ENCODE measurements around the gene SKAP1. TPM values are rescaled to one million over a fixed set of nuclear protein-coding genes. Genes with fewer than 3 reads are reported as not detected.

SKAP1 gene
- total RNA-seq, 1 experiment from 2014 or later: 1.3 TPM

DNA sequence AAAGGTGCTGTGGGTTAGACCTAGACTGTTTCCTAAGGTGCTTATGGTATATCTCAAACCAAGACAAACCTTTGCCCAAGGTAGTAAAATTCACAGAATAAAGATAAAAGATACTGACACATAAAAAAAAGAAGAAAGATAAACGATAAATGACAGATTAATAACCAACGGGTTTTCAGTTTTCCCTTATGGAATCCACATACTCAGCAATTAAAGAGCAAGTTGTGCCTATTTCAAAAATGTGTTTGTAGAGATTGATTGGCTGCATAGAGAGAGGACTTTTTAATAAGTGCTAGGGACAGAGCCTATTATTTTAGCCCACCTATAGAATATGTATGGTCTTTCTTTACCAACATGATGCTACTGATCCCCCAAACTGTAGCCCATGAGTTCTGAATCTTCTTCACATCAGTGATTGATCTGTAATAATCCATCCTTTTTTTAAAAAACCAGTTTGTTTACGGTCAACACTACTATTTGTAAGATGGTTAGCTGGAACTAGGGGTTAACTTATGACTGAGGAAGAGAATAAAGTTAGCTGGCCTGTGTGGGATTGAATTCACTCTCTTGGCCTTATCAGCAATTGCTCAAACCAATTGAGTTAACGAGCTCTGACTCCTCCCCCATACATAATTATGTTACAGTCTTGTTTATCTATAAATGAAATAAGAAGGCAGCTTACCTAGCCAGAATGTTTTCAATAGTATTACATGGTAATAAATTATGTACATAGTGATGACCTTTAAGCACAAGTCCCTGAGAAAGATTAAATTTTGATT lies 268.7 kb downstream of the SKAP1 start:
- no peaks in the 10 kb centered on the region for H3K27me3 ChIP-seq (replicated peaks)
- no peaks in the 10 kb centered on the region for H3K36me3 ChIP-seq
- DNase-seq (ENCODE audit: low read depth in 1 of 2, low spot score in 2 of 2): no peak
- H3K27ac ChIP-seq: no peak overlapping the region
- no peaks in the 10 kb centered on the region for H3K9me3 ChIP-seq (replicated peaks)
- peaks cover 18% of the 10 kb centered on the region for H3K4me1 ChIP-seq (replicated peaks)
- H3K4me3 ChIP-seq: no peak overlapping the region

DNA sequence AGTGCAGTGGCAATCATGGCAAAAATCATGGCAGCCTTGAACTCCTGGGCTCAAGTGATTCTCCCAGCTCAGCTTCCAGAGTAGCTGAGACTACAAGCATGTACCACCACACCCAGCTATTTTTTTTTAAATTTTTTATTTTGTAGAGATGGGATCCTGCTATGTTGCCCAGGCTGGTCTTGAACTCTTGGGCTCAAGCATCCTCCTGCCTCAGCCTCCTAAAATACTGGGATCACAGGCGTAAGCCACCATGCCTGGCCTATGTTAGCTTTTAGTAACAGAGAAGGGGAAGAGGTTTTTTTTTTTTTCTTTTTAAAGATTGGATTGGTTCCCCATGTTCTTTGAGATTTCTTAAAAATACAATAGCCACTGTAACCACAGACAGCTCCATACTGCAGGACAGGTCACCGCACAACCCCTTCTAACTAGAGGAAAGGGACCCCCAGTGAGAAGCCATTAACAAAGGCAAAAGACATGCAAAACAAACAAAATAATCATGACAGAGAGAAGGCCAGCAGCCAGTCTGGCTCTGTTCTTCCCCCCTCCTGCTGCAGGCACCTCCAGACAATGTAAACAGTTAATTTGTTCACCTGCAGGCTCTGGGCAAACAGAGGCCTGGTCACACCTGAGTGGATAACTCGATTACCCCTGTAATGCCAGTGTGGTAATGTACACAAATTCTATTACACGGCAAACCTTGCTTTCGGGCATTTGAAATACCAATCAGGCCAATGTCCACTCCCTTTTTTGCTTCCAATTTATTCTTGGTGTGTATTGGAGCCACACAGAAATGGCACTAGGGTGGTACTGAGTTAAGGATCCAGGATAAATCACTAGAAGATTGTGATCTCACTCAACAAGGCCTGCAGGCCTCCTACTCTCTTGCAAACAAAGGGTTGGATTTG lies 269.6 kb downstream of the SKAP1 start:
- Histone ChIP-seq H3K4me1 (replicated peaks) (peaks cover 18% of the 10 kb centered on the region), H3K9me3 (replicated peaks) (no peaks in the 10 kb centered on the region), H3K27ac (no peak overlapping the region), H3K4me3 (no peak overlapping the region), H3K36me3 (no peaks in the 10 kb centered on the region), H3K27me3 (replicated peaks) (no peaks in the 10 kb centered on the region)
- DNase-seq (ENCODE audit: low read depth in 1 of 2, low spot score in 2 of 2): no peak

DNA sequence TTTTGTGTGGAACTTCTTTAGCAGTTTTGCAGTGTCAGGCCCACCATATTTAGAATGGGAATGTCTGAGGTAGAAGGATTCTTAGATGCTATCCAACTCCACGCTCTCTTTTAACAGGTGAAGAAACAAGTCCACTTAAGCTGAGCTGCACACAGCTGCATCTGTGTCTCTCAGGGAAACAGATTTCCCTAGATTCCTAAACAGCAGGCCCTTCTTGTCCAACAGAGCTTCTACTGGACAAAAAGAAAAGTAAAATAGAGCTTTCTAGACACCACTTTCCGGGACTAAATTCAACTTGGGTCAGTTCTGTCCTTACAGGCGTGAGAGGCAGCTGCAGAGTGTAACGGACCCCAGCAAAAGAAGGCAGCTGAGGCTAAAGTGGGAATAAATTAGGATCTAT lies 270.8 kb downstream of the SKAP1 start:
- no peak for DNase-seq (ENCODE audit: low read depth in 1 of 2, low spot score in 2 of 2)
- H3K9me3 ChIP-seq (replicated peaks): no peaks in the 10 kb centered on the region
- no peaks in the 10 kb centered on the region for H3K36me3 ChIP-seq
- H3K27ac ChIP-seq: no peak overlapping the region
- H3K4me3 ChIP-seq: no peak overlapping the region
- H3K4me1 ChIP-seq (replicated peaks): peaks cover 18% of the 10 kb centered on the region
- no peaks in the 10 kb centered on the region for H3K27me3 ChIP-seq (replicated peaks)

DNA sequence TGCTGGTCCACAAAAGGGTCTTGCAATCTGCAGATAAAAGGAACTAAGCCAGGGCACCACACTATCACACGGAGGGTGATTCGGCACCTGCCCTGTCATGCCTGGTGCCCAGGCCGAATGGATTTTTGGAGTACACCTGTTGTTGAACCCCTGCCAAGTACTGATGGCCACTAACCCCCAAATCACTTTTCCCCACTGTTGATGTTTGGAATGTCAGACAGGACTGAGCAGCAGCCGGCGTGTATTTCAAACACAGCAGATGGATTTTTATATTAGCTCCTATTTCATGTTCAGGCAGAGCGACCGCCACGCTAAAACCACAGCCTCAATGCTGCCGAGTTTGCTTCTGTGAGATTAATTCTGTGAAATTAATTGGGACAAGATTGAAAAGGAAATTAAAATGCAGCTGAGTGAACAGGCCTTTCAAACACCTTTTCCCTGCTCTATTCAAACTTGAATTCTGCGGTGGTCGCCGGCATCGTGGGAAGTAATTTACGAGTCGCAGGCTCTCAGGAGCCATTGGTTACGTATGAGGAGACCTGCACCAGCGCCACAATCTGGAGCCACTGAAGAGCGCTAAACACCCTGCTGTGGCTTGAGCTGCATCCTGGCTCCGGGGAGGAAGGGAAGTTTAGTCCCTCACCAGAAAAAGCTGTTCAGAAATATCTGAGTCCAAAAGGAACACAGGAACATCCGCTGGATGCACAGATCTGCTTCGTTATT lies 274.0 kb downstream of the SKAP1 start:
- no peaks in the 10 kb centered on the region for H3K36me3 ChIP-seq
- H3K4me1 ChIP-seq (replicated peaks): no peaks in the 10 kb centered on the region; the same call in 1 of the 2 replicates
- DNase-seq (ENCODE audit: low read depth in 1 of 2, low spot score in 2 of 2): no peak
- H3K4me3 ChIP-seq: no peak overlapping the region
- H3K27ac ChIP-seq: no peak overlapping the region
- H3K9me3 ChIP-seq (replicated peaks): no peaks in the 10 kb centered on the region
- peaks cover 24% of the 10 kb centered on the region for H3K27me3 ChIP-seq (replicated peaks)

DNA sequence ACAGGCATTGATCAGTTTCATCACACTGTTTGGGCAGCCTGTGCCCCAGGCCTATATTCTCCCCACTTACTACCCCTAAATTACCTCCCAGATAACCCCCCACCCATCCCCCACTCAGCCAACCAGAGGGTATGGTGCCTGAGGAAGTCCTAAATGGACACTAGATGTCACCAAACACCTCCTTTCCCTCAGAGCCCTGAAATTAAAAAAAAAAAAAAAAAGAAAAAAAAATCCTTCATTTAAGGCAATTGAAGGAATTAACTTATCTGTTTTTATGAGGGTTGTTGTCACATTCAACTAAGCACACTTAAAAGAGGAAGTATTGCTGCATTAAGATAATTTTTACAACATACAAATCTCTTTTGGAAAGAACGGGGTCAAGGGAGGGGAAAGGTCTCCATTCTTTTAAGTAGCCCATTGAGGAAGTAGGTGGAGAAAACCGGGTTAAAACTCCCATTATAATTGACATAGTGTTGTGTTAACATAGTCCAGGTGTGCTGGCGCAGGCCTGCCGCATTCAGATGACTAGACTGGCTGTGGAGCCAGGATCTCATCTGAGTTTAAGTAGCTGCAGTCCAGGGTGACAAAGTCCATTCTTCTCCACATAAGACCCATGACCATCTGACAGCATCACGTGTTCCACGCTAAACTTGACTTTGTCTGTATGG lies 276.2 kb downstream of the SKAP1 start:
- DNase-seq (ENCODE audit: low read depth in 1 of 2, low spot score in 2 of 2): peak; percentile 56 to 70
- no peaks in the 10 kb centered on the region for H3K36me3 ChIP-seq
- peaks cover 46% of the 10 kb centered on the region for H3K27me3 ChIP-seq (replicated peaks)
- H3K4me3 ChIP-seq: no peak overlapping the region
- no peak overlapping the region for H3K27ac ChIP-seq
- H3K9me3 ChIP-seq (replicated peaks): no peaks in the 10 kb centered on the region
- no peaks in the 10 kb centered on the region; the same call in 1 of the 2 replicates for H3K4me1 ChIP-seq (replicated peaks)

DNA sequence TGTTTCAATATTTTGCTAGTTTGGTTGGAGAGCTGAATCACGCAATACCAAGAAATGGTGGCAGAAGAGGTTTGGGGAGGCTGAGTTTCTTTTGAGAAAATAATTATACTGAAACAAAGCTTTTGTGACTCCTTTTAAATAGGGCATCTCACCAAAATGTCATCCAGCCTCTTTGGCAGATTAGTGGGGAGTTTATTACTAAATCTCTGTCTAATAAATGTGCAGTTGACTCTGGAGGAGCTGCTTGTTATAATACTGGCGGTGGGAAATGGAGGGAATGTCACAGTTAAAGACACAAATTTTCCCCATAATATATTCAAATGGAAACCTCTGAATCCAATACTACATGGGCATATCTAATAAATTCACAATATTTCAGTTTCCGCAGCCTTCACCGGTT lies 277.7 kb downstream of the SKAP1 start:
- Histone ChIP-seq H3K27me3 (replicated peaks) (peaks cover 58% of the 10 kb centered on the region), H3K4me1 (replicated peaks) (no peaks in the 10 kb centered on the region; the same call in 1 of the 2 replicates), H3K36me3 (no peaks in the 10 kb centered on the region), H3K4me3 (no peak overlapping the region), H3K9me3 (replicated peaks) (no peaks in the 10 kb centered on the region), H3K27ac (no peak overlapping the region)
- DNase-seq (ENCODE audit: low read depth in 1 of 2, low spot score in 2 of 2): no peak

DNA sequence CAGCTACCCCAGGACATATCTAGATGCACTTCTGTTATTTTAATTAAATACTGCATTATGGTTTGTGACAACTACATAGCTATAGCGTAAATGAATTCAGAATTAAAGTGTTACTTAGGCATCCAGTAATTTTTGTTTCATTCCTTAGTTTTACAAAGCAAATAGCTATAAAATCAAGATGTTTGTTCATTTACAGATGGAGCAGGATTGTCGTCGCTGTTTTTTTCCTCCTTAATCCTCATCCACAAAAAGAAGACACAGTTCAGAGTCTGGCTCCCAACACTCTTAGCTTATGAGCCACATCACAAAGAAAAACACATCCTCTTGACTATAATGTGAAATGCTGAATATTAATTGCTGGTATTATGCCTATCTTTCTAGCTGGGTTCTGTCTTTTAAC lies 278.8 kb downstream of the SKAP1 start:
- Histone ChIP-seq H3K4me3 (no peak overlapping the region), H3K36me3 (no peaks in the 10 kb centered on the region), H3K27ac (no peak overlapping the region), H3K27me3 (replicated peaks) (peaks cover 64% of the 10 kb centered on the region), H3K9me3 (replicated peaks) (no peaks in the 10 kb centered on the region), H3K4me1 (replicated peaks) (no peaks in the 10 kb centered on the region; the same call in 1 of the 2 replicates)
- DNase-seq (ENCODE audit: low read depth in 1 of 2, low spot score in 2 of 2): no peak

DNA sequence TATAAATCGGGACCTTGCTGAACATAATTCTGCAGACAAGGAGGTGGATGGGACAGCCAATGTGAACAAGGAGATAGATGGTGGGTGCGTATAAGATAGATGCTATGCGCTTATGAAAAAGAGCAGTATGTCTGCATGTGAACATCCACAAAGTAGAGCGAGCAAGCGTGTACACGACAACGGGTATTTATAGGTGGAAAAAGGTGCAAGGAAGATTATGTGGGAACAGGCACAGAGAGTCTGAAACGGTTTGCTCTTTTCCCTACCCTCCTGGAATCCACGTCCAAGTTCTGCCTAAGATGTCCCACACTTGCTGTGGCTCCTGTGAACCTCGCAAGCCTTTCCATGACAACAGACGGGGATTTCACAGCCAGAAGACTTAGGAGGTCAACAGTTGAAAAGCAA lies 279.4 kb downstream of the SKAP1 start:
- H3K4me3 ChIP-seq: no peak overlapping the region
- no peaks in the 10 kb centered on the region for H3K36me3 ChIP-seq
- H3K27me3 ChIP-seq (replicated peaks): peaks cover 65% of the 10 kb centered on the region
- no peaks in the 10 kb centered on the region; the same call in 1 of the 2 replicates for H3K4me1 ChIP-seq (replicated peaks)
- no peak for DNase-seq (ENCODE audit: low read depth in 1 of 2, low spot score in 2 of 2)
- no peaks in the 10 kb centered on the region for H3K9me3 ChIP-seq (replicated peaks)
- H3K27ac ChIP-seq: no peak overlapping the region

DNA sequence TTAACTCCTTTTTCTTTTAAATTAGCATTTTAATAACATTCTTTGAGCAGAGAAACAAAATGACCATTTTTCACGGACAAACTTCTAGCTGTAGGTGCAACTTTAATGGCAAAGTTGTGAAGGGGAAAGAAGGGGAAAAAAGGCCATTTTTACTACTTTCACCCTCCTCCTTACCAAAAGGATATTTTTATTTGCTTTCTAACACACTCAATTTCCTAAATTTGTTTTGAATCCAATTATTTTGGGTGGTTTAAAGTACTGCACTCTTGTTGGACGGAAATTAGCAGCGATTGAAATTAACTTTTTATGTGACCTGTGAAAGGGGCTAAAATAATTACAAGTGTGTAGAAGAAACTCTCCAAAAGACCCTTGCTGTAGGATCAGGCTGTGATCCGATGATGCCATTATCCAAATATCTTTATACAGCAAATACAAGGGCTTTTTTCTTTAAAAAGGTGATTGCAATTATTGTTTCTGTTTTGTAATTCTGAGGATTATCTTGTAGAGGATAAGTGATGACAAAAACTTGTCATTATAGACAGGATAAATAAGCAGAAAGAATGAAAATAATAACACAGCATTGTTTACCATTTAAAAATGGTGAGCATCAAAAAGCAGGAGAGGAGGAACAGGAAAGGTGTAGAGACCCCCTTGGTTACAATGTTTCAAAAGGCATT lies 280.1 kb downstream of the SKAP1 start:
- Histone ChIP-seq H3K27ac (no peak overlapping the region), H3K27me3 (replicated peaks) (peaks cover 69% of the 10 kb centered on the region), H3K4me1 (replicated peaks) (no peaks in the 10 kb centered on the region; the same call in 1 of the 2 replicates), H3K9me3 (replicated peaks) (no peaks in the 10 kb centered on the region), H3K36me3 (no peaks in the 10 kb centered on the region), H3K4me3 (no peak overlapping the region)
- no peak for DNase-seq (ENCODE audit: low read depth in 1 of 2, low spot score in 2 of 2)

DNA sequence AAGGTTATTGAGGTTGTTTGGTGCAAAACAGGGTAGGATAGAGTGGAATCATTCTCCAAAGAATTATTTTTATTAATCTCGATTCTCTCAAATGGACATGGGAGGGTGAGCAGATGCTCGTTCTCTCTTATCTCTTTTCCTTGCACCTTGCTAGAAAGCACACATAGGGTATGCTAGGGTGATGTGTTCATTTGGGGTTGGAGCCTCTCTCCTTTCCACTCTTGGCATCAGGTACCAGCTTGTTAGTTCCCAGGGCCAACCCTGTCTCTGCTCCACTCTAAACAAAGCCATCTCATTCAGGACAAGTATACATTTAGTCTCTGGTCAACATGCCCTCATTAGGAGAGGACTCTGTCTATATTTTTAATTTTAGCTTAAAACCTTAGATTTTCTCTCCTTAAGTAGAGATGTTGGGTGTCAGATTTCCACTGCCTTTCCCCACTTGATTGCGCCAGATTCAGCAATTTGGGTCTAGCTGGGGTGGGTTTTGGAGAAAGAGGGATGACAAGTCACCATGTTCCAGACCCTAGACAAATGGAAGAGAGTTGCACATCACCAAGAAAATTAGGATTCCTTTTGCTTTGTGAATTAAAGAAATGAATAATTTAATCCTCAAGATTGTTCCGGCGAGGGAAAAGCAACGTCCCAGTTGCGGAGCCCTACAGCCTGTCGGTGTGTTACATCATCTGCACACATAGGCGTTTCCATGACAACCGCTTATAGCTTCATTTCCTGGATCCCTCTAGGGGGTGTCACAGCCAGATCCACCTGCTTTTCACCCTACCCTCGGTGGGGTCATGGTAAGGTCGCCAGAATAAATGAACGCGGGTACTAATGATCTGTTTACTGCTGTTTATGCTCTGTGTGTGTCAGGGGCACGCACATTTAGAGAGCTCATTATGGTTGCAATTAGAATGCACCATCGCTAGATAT lies 280.9 kb downstream of the SKAP1 start:
- DNase-seq (ENCODE audit: low read depth in 1 of 2, low spot score in 2 of 2): no peak
- no peaks in the 10 kb centered on the region; the same call in 1 of the 2 replicates for H3K4me1 ChIP-seq (replicated peaks)
- no peak overlapping the region for H3K27ac ChIP-seq
- no peaks in the 10 kb centered on the region for H3K9me3 ChIP-seq (replicated peaks)
- H3K27me3 ChIP-seq (replicated peaks): peaks cover 77% of the 10 kb centered on the region
- H3K36me3 ChIP-seq: no peaks in the 10 kb centered on the region
- no peak overlapping the region for H3K4me3 ChIP-seq

DNA sequence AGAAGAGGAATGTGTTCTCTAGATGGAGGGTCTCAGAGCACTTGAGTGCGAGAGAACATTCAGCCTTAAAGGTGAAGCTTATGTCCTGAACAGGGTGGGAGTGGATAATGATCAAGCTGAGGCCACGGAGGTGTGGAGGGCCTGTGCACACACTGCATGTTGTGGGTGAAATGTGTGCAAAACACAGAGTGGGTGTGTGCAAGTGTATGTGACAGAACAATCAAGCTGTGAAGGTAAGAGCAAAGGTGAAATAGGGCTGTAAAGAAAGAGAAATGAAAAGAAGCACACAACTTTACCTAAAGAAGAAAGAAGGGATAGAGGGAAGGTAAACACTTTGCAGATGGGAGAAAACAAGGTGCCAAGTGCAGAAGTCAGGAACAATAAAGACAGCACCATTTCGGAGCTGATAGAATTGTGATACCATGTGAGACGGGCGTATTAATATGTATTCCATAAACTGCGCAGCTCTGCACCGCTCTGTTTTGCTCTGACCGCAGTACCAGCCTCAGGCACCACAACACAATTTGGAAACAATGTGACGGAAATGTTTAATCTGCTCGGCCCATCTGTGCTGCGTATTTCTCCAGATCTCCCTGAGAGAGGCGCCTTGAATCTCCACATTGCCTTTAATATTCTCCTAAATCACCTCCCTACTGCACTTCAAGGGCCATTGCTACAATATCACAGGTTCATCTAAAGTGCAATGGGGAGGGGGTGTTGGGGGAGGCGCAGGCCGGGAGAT lies 281.8 kb downstream of the SKAP1 start:
- H3K4me1 ChIP-seq (replicated peaks): no peaks in the 10 kb centered on the region
- no peak overlapping the region for H3K4me3 ChIP-seq
- H3K9me3 ChIP-seq (replicated peaks): no peaks in the 10 kb centered on the region
- peaks cover 77% of the 10 kb centered on the region for H3K27me3 ChIP-seq (replicated peaks)
- H3K36me3 ChIP-seq: no peaks in the 10 kb centered on the region
- no peak overlapping the region for H3K27ac ChIP-seq
- DNase-seq (ENCODE audit: low read depth in 1 of 2, low spot score in 2 of 2): no peak

All from SJSA1 (cell line).